Measurements from ENCODE around the gene MMAB.

- TF ChIP-seq CTCF (IDR thresholded peaks at IDR 0.05; ENCODE audit: low read depth, low read length): no peak
- no peak for TF ChIP-seq EZH2phosphoT487 (IDR thresholded peaks at IDR 0.05; ENCODE audit: low read depth)
These were observed 44.2 kb upstream of the MMAB start for GRCh38 chr12:109617491-109617890.

All from OCI-LY3 (cell line).